GM12878 (cell line): ENCODE measurements around the gene RABL6. TPM values are rescaled to one million over a fixed set of nuclear protein-coding genes. Genes with fewer than 3 reads are reported as not detected.
A peak's percentile ranks its signal among the peaks of the same experiment; 100 is the strongest.

Experiments
- ATAC-seq: fragments of 200-7000 bp; cut with Tn5 transposase; 3 replicates; pipeline ENCODE4 v1.9.1; 2020; ENCODE audit warnings: mild to moderate bottlenecking, moderate library complexity
- BruUV-seq: library from RNA; stranded (reverse); fragments of 400-500 nt; replicated peaks from 2 replicates; lab custom pipeline; 2021; lab: Mats Ljungman, UMichigan
- CTCF ChIA-PET: fragments of 300-600 bp; sonication (Branson Sonifier 250); formaldehyde crosslinking; extraction: SDS; loops from one replicate; lab custom pipeline; 2021; ENCODE audit warnings: inconsistent platforms; lab: Yijun Ruan, JAX
- POLR2A ChIA-PET: fragments of 350-600 bp; formaldehyde crosslinking; extraction: SDS; loops from one replicate; lab custom pipeline; 2021; ENCODE audit warnings: inconsistent platforms; lab: Charles Lee
- RAD21 ChIA-PET: fragments of 300-600 bp; sonication (Branson Sonifier 250); formaldehyde crosslinking; loops from one replicate; lab custom pipeline; 2023; ENCODE audit warnings: antibody characterized with exemption; ENCODE audit not compliant: unreplicated experiment; lab: Charles Lee
- SMC1A ChIA-PET: fragments of 300-600 bp; sonication (Branson Sonifier 250); formaldehyde crosslinking; loops from one replicate; lab custom pipeline; 2023; ENCODE audit not compliant: unreplicated experiment, uncharacterized antibody; lab: Charles Lee
- DNase-seq: peaks from one replicate; pipeline ENCODE4 v3.0.0-alpha.2; 2011; ENCODE audit warnings: low read depth, low spot score
- FAIRE-seq: peaks from 3 replicates; lab custom pipeline; 2011; peaks lifted over from hg19 to GRCh38; lab: Jason Lieb, UNC
- H2AFZ ChIP-seq: 2 replicates; pipeline ENCODE4 v1.6.0; 2011; ENCODE audit warnings: low read depth, low read length, control low read depth; ENCODE audit not compliant: control insufficient read depth
- H3K27ac ChIP-seq: 2 replicates; pipeline ENCODE4 v1.5.1; 2011; ENCODE audit warnings: control low read depth; ENCODE audit not compliant: control insufficient read depth, insufficient read depth
- H3K27me3 ChIP-seq, 2 experiments: replicated peaks in 1 of 2; 2 replicates each; pipeline versions ENCODE4 v1.6.0 to v1.6.1; 2011; ENCODE audit warnings: low read length in 1 of 2; ENCODE audit not compliant: control insufficient read depth in 2 of 2, insufficient read depth in 2 of 2
- H3K36me3 ChIP-seq, 2 experiments: 2 replicates each; pipeline ENCODE4 v1.5.1; 2011; ENCODE audit warnings: low read length in 1 of 2; ENCODE audit not compliant: control insufficient read depth in 2 of 2, insufficient read depth in 2 of 2
- H3K4me1 ChIP-seq: 2 replicates; pipeline ENCODE4 v1.6.1; 2011; ENCODE audit warnings: mild to moderate bottlenecking, low read length, moderate library complexity, mixed read lengths; ENCODE audit not compliant: control insufficient read depth, insufficient read depth
- H3K4me2 ChIP-seq: 2 replicates; pipeline ENCODE4 v1.6.0; 2011; ENCODE audit warnings: control low read depth; ENCODE audit not compliant: control insufficient read depth, insufficient read depth
- H3K4me3 ChIP-seq: fragments of 200-600 bp; sonication (generic); 2 replicates; pipeline ENCODE4 v1.5.1; 2016
- H3K79me2 ChIP-seq: 2 replicates; pipeline ENCODE4 v1.6.0; 2011; ENCODE audit warnings: low read length; ENCODE audit not compliant: control insufficient read depth, insufficient read depth
- H3K9ac ChIP-seq: 2 replicates; pipeline ENCODE4 v1.8.0; 2011; ENCODE audit warnings: low read length, control low read depth, mixed read lengths; ENCODE audit not compliant: control insufficient read depth, insufficient read depth
- H3K9me3 ChIP-seq: replicated peaks from 3 replicates; pipeline ENCODE4 v1.5.1; 2011; ENCODE audit warnings: mild to moderate bottlenecking, low read length; ENCODE audit not compliant: control insufficient read depth, insufficient read depth
- H4K20me1 ChIP-seq: 2 replicates; pipeline ENCODE4 v1.6.0; 2011; ENCODE audit not compliant: control insufficient read depth, insufficient read depth
- GATAD2B ChIP-seq: fragments of 450-650 bp; conservative IDR thresholded peaks from 2 replicates; pipeline ENCODE4 v1.6.1; 2017; ENCODE audit warnings: low read depth, mild to moderate bottlenecking, moderate library complexity
- KAT2A ChIP-seq: conservative IDR thresholded peaks from 2 replicates; pipeline ENCODE4 v1.6.1; 2011; ENCODE audit warnings: low read depth, low read length; ENCODE audit not compliant: control insufficient read depth
- NFYB ChIP-seq: IDR thresholded peaks from 2 replicates; pipeline ENCODE4 v1.6.1; 2011; ENCODE audit warnings: low read depth, mild to moderate bottlenecking, low read length, improper control_type of control experiment, moderate library complexity; ENCODE audit not compliant: insufficient read depth
- SPI1 ChIP-seq: IDR thresholded peaks from 2 replicates; pipeline ENCODE4 v1.6.1; 2011; ENCODE audit warnings: low read depth, mild to moderate bottlenecking, low read length, moderate library complexity, borderline replicate concordance; ENCODE audit not compliant: insufficient read depth
- SUPT20H ChIP-seq: IDR thresholded peaks from 2 replicates; pipeline ENCODE4 v1.6.1; 2011; ENCODE audit warnings: low read depth, mild to moderate bottlenecking, low read length, moderate library complexity, borderline replicate concordance; ENCODE audit not compliant: control insufficient read depth
- TCF12 ChIP-seq: IDR thresholded peaks from 2 replicates; pipeline ENCODE4 v1.6.1; 2011; ENCODE audit warnings: low read depth, mild to moderate bottlenecking, low read length
- WGBS: methylation state at CpG from one replicate; pipeline ENCODE4 v1.1.6; 2016; ENCODE audit warnings: low lambda C conversion rate; ENCODE audit not compliant: insufficient replicate concordance, insufficient coverage; ENCODE audit errors: missing lambda C conversion rate; 5-methylcytosine and 5-hydroxymethylcytosine counted together
- in situ Hi-C: fragments of 300-500 bp; cut with MboI; formaldehyde crosslinking; loops from 9 replicates; pipeline ENCODE4 v1.14.3; 2018; ENCODE audit warnings: mixed read lengths
- intact Hi-C: fragments of 100-400 bp; cut with micrococcal nuclease; formaldehyde crosslinking; loops from one replicate; pipeline ENCODE4 v1.14.2; 2022; ENCODE audit not compliant: unreplicated experiment
- polyA plus RNA-seq, 11 experiments: library from polyadenylated mRNA; depleted of rRNA in 4 of 11; unstranded in 6 of 11; stranded (reverse) in 5 of 11; fragments of >200 nt; fragmentation: Nextera tagmentation in 4 of 11; fragmentation: Illumina TruSeq in 1 of 11; extraction: Ambion mirVana in 4 of 11; extraction: Trizol in 1 of 11; gene quantifications; 1 replicate in 1 of 11; 2 replicates in 10 of 11; pipeline versions ENCODE4 v1.2.1 to v1.2.3, GENCODE V29; 2011 to 2016; ENCODE audit warnings: inconsistent platforms in 2 of 11, missing spikeins in 2 of 11, low read depth in 1 of 11
- total RNA-seq, 4 experiments: library from RNA; depleted of rRNA in 3 of 4; stranded (reverse); fragments of >200 nt in 3 of 4; fragmentation: Illumina TruSeq in 1 of 4; extraction: Trizol in 1 of 4; gene quantifications; 2 replicates each; pipeline versions ENCODE4 v1.2.1 to v1.2.3, GENCODE V29; 2013 to 2021
- TF ChIP-seq, protein P1 (sequence below): fragments of 150-350 bp; IDR thresholded peaks from 2 replicates; pipeline ENCODE4 v1.6.1; 2016; ENCODE audit warnings: low read depth, low read length

The RABL6 gene
- total and polyA plus RNA-seq, 10 of the 15 experiments (the other 5 are each of a cell fraction or from before 2014, with no cell fraction given) = 1.4 to 134 (median 42.7) TPM

DNA sequence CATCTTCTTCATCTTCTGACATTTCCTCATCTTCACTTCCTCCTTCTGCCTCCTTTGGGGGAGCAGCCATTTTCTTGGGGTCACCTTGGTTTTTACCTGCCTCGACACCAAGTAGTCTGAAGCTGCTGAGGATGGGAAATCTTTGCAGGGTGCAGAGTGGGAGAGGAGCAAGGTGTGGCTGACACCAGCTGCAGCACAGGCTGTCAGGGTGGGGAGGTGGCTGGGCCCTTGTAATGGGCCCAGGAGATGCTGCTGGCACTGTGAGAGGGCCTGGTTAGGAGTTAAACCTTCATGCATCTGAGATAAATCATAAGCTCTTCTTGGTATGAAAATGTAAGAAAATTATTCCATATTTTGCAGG, 7.7 kb downstream of the RABL6 start:
- in situ Hi-C loops = no loop called here
- Histone ChIP-seq H3K9ac (no peak overlapping the region), H4K20me1 (no peaks in the 10 kb centered on the region; the same call in 1 of the 2 replicates)

More for the DNA sequence above, 7.7 kb downstream of the RABL6 start:
- FAIRE-seq = no peak
- Histone ChIP-seq H3K4me2 (no peak overlapping the region), H3K36me3 (peaks cover 5 to 8% of the 10 kb centered on the region in 2 experiments; a peak in 3 of 4 replicates)
- TF ChIP-seq GATAD2B (no peak), KAT2A (no peak), NFYB (no peak), TCF12 (no peak), SUPT20H (no peak), SPI1 (peak; percentile 24; the same call in 1 of the 2 replicates)
- TF ChIP-seq, protein P1, sequence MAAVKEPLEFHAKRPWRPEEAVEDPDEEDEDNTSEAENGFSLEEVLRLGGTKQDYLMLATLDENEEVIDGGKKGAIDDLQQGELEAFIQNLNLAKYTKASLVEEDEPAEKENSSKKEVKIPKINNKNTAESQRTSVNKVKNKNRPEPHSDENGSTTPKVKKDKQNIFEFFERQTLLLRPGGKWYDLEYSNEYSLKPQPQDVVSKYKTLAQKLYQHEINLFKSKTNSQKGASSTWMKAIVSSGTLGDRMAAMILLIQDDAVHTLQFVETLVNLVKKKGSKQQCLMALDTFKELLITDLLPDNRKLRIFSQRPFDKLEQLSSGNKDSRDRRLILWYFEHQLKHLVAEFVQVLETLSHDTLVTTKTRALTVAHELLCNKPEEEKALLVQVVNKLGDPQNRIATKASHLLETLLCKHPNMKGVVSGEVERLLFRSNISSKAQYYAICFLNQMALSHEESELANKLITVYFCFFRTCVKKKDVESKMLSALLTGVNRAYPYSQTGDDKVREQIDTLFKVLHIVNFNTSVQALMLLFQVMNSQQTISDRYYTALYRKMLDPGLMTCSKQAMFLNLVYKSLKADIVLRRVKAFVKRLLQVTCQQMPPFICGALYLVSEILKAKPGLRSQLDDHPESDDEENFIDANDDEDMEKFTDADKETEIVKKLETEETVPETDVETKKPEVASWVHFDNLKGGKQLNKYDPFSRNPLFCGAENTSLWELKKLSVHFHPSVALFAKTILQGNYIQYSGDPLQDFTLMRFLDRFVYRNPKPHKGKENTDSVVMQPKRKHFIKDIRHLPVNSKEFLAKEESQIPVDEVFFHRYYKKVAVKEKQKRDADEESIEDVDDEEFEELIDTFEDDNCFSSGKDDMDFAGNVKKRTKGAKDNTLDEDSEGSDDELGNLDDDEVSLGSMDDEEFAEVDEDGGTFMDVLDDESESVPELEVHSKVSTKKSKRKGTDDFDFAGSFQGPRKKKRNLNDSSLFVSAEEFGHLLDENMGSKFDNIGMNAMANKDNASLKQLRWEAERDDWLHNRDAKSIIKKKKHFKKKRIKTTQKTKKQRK = no peak
- TF ChIP-seq, all 136 proteins: peak for 1
- Histone ChIP-seq H3K4me3 (no peak overlapping the region), H3K9me3 (no peaks in the 10 kb centered on the region), H2AFZ (no peak overlapping the region), H3K79me2 (peaks cover 11% of the 10 kb centered on the region), H3K27me3 (no peaks in the 10 kb centered on the region), H3K27ac (no peak overlapping the region), H3K4me1 (no peaks in the 10 kb centered on the region)
- RAD21 ChIA-PET = no interaction called here
- POLR2A ChIA-PET = interaction anchor here (0.8 to 1.5 kb wide), 3 partner anchors 9 to 29 kb away, joined by 3 to 4 read pairs (median 3); no protein-coding TSS in a partner anchor
- CTCF ChIA-PET = interaction anchor here (0.6 to 2.6 kb wide), 5 partner anchors 12 to 214 kb away, joined by 3 to 12 read pairs (median 4); partner anchors contain the start of gene AJM1
- 0% methylated on average over 1 of the region's 1 CpG for WGBS
- DNase-seq (no peak), ATAC-seq (no peak)
- intact Hi-C loops = no loop called here
- SMC1A ChIA-PET = interaction anchor here (1.3 kb wide), 1 partner anchor 10 kb away, joined by 3 read pairs; no protein-coding TSS in a partner anchor
- no TSS peak for BruUV-seq
